ENCODE measurements around the gene RNF26. TPM values are rescaled to one million over a fixed set of nuclear protein-coding genes. Genes with fewer than 3 reads are reported as not detected.

Gene RNF26
- polyA plus RNA-seq, 1 of the 3 experiments (the other 2 are of a cell fraction), result 31.9 TPM

DNA sequence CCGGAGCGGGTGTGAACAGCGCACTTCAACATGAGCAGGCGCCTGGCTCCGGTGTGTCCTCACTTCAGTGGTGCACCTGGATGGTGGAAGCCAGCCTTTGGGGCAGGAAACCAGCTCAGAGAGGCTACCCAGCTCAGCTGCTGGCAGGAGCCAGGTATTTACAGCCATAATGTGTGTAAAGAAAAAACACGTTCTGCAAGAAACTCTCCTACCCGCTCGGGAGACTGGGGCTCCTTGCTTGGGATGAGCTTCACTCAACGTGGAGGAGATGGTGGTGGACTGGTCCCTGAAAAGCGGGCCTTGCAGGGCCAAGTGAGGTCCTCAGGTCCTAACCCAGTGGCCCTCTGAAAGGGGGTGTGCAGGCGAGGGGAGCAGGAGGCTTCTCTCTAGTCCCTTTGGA, 24.9 kb upstream of the RNF26 start:
- no peaks in the 10 kb centered on the region for H3K9me3 ChIP-seq
- no peak overlapping the region for H3K27ac ChIP-seq (ENCODE audit: low read depth in 2 of 2, low read length in 1 of 2)
- WGBS (ENCODE audit: low lambda C conversion rate), result 94% methylated on average over 8 of the region's 11 CpGs
- no peaks in the 10 kb centered on the region for H3K4me1 ChIP-seq (ENCODE audit: control insufficient read depth in 1 of 2, insufficient read depth in 2 of 2, low read depth in 1 of 2, low read length in 1 of 2)
- no peaks in the 10 kb centered on the region for H3K27me3 ChIP-seq (ENCODE audit: insufficient read depth)
- no peaks in the 10 kb centered on the region for H3K79me2 ChIP-seq (ENCODE audit: insufficient read depth)
- ChIA-PET CTCF (interaction anchor here (1.0 to 1.5 kb wide), 3 partner anchors 14 to 104 kb away, joined by 4 to 13 read pairs (median 6); partner anchors contain the start of gene CBL), POLR2A (no interaction called here)
- H3K36me3 ChIP-seq (replicated peaks in 1 of 2; ENCODE audit: control insufficient read depth in 1 of 2, insufficient read depth in 2 of 2, low read length in 1 of 2), result peaks cover 5 to 27% of the 10 kb centered on the region in 2 experiments
- TF ChIP-seq, protein P1, sequence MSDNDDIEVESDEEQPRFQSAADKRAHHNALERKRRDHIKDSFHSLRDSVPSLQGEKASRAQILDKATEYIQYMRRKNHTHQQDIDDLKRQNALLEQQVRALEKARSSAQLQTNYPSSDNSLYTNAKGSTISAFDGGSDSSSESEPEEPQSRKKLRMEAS (IDR thresholded peaks at IDR 0.05; ENCODE audit: low read depth), result no peak
- TF ChIP-seq TEAD4 (IDR thresholded peaks at IDR 0.05; ENCODE audit: borderline replicate concordance, insufficient read depth), result no peak
- no peak for TF ChIP-seq POLR2AphosphoS5 (IDR thresholded peaks at IDR 0.05; ENCODE audit: low read depth, low read length)
- no peak for TF ChIP-seq ELF1 (IDR thresholded peaks at IDR 0.05)
- TF ChIP-seq CHD2 (IDR thresholded peaks at IDR 0.05; ENCODE audit: low read length, partially characterized antibody), result no peak
- no peak for TF ChIP-seq RFX5 (IDR thresholded peaks at IDR 0.05; ENCODE audit: low read length)
- no peak for TF ChIP-seq RXRA (IDR thresholded peaks at IDR 0.05; ENCODE audit: borderline replicate concordance, low read depth)
- TF ChIP-seq NRF1 (IDR thresholded peaks at IDR 0.05; ENCODE audit: low read depth, low read length), result no peak
- TF ChIP-seq, protein P2, sequence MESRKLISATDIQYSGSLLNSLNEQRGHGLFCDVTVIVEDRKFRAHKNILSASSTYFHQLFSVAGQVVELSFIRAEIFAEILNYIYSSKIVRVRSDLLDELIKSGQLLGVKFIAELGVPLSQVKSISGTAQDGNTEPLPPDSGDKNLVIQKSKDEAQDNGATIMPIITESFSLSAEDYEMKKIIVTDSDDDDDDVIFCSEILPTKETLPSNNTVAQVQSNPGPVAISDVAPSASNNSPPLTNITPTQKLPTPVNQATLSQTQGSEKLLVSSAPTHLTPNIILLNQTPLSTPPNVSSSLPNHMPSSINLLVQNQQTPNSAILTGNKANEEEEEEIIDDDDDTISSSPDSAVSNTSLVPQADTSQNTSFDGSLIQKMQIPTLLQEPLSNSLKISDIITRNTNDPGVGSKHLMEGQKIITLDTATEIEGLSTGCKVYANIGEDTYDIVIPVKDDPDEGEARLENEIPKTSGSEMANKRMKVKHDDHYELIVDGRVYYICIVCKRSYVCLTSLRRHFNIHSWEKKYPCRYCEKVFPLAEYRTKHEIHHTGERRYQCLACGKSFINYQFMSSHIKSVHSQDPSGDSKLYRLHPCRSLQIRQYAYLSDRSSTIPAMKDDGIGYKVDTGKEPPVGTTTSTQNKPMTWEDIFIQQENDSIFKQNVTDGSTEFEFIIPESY (IDR thresholded peaks at IDR 0.05; ENCODE audit: borderline replicate concordance, low read depth), result no peak
- H4K20me1 ChIP-seq (ENCODE audit: insufficient read depth), result no peaks in the 10 kb centered on the region
- no peak overlapping the region for H2AFZ ChIP-seq (ENCODE audit: low read depth)
- no peak overlapping the region for H3K9ac ChIP-seq
- peaks cover 22% of the 10 kb centered on the region for H3F3A ChIP-seq (replicated peaks; ENCODE audit: insufficient read depth)
- no peaks in the 10 kb centered on the region for H3K9me2 ChIP-seq
- H3K4me3 ChIP-seq (ENCODE audit: low read depth in 2 of 2, low read length in 1 of 2), result no peak overlapping the region
- H3K4me2 ChIP-seq, result no peak overlapping the region
- no peak for DNase-seq

DNA sequence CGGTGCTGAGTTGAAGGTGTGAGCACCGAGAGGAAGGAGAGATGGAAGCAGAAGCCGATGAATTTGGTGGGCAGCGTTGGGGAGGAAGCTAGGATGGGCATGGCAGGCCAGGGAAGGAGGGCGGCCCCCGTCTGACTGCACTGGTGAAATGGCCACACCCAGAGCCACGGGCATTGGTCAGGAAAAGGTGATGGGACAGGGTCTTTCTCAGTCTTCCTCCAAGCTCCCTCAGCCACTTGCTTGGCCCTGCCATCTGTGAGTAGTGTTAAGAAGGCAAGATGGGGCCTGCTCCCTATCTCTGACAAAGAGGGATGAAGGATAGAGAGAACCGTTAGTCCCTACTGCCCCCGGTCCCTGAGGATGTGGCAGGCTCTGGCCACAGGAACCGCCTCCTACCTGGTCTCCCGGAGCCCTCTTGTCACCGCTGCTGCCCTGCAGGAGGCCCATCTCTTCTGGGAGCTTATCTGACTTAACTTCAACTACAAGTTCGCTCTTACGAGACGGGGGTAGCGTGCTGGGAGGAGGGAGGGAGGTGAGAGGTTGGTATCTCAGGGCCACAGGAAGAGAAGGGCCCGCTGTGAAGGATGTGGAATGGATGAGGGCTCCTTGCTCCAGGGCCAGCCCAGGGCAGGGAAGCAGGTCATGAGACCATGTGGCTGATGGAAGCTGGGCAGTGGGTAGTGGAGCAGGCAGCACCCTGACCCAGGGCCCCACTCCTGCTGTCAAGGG, 24.2 kb upstream of the RNF26 start:
- H3K36me3 ChIP-seq (replicated peaks in 1 of 2; ENCODE audit: control insufficient read depth in 1 of 2, insufficient read depth in 2 of 2, low read length in 1 of 2), result peaks cover 5 to 27% of the 10 kb centered on the region in 2 experiments
- POLR2A ChIA-PET, result interaction anchor here (0.6 kb wide), 1 partner anchor 10 kb away, joined by 3 read pairs; no protein-coding TSS in a partner anchor
- 93% methylated on average over 17 of the region's 17 CpGs for WGBS (ENCODE audit: low lambda C conversion rate)

More for the DNA sequence above, 24.2 kb upstream of the RNF26 start:
- CTCF ChIA-PET, result interaction anchor here (1.2 to 1.5 kb wide), 2 partner anchors 14 to 105 kb away, joined by 6 to 13 read pairs; partner anchors contain the start of gene CBL
- Histone ChIP-seq H4K20me1 (ENCODE audit: insufficient read depth) (no peaks in the 10 kb centered on the region), H3K79me2 (ENCODE audit: insufficient read depth) (no peaks in the 10 kb centered on the region), H3F3A (replicated peaks; ENCODE audit: insufficient read depth) (peaks cover 22% of the 10 kb centered on the region), H2AFZ (ENCODE audit: low read depth) (no peak overlapping the region), H3K9ac (no peak overlapping the region), H3K4me3 (ENCODE audit: low read depth in 2 of 2, low read length in 1 of 2) (no peak overlapping the region), H3K27me3 (ENCODE audit: insufficient read depth) (no peaks in the 10 kb centered on the region), H3K4me1 (ENCODE audit: control insufficient read depth in 1 of 2, insufficient read depth in 2 of 2, low read depth in 1 of 2, low read length in 1 of 2) (no peaks in the 10 kb centered on the region), H3K4me2 (no peak overlapping the region), H3K27ac (ENCODE audit: low read depth in 2 of 2, low read length in 1 of 2) (no peak overlapping the region), H3K9me3 (no peaks in the 10 kb centered on the region), H3K9me2 (no peaks in the 10 kb centered on the region)
- no peak for DNase-seq
- no peak for TF ChIP-seq RFX5 (IDR thresholded peaks at IDR 0.05; ENCODE audit: low read length)
- no peak for TF ChIP-seq SMC3 (IDR thresholded peaks at IDR 0.05; ENCODE audit: low read depth, low read length)
- TF ChIP-seq, protein P3, sequence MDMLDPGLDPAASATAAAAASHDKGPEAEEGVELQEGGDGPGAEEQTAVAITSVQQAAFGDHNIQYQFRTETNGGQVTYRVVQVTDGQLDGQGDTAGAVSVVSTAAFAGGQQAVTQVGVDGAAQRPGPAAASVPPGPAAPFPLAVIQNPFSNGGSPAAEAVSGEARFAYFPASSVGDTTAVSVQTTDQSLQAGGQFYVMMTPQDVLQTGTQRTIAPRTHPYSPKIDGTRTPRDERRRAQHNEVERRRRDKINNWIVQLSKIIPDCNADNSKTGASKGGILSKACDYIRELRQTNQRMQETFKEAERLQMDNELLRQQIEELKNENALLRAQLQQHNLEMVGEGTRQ (IDR thresholded peaks at IDR 0.05; ENCODE audit: borderline replicate concordance, low read depth, low read length), result no peak
- TF ChIP-seq, protein P4, sequence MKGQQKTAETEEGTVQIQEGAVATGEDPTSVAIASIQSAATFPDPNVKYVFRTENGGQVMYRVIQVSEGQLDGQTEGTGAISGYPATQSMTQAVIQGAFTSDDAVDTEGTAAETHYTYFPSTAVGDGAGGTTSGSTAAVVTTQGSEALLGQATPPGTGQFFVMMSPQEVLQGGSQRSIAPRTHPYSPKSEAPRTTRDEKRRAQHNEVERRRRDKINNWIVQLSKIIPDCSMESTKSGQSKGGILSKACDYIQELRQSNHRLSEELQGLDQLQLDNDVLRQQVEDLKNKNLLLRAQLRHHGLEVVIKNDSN (IDR thresholded peaks at IDR 0.05; ENCODE audit: borderline replicate concordance, low read depth), result no peak
- TF ChIP-seq EP300 (IDR thresholded peaks at IDR 0.05; ENCODE audit: borderline replicate concordance in 1 of 2, low read depth in 1 of 2, low read length in 1 of 2), result no peak
- TF ChIP-seq MEF2A (IDR thresholded peaks at IDR 0.05; ENCODE audit: borderline replicate concordance, low read depth), result no peak
- no peak for TF ChIP-seq TAF1 (IDR thresholded peaks at IDR 0.05; ENCODE audit: borderline replicate concordance, low read depth, low read length)
